ENCODE data around the gene MORN1.
"Not testable (repeated sequence)": the region's sequence is repeated elsewhere in the genome, so short reads cannot be mapped to it uniquely, and the experiment has no call there.

Gene MORN1

DNA sequence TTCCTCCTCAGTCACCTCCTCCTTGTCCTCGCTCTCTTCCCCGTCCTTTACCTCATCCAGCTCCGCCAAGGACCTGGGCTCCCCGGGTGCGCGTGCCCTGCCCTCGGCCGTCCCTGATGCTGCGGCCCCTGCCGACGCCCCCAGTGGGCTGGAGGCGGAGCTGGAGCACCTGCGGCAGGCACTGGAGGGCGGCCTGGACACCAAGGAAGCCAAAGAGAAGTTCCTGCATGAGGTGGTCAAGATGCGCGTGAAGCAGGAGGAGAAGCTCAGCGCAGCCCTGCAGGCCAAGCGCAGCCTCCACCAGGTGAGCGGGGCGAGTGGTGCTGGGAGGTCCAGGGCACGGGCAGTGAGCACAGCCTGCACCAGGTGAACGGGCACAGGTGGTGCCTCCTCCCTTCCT is 87.1 kb downstream of the MORN1 start:
- no peak for DNase-seq (ENCODE audit: low read depth)

DNA sequence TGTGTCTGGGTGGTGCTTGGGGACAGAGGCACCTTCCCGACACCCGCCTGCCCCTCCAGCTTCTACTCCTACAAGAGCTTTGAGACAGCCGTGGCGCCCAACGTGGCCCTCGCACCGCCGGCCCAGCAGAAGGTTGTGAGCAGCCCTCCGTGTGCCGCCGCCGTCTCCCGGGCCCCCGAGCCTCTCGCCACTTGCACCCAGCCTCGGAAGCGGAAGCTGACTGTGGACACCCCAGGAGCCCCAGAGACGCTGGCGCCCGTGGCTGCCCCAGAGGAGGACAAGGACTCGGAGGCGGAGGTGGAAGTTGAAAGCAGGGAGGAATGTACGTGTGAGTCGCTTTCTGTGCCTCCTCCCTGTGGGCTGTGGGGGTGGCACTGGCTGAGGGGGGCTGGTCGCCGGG is 87.6 kb downstream of the MORN1 start:
- DNase-seq (ENCODE audit: low read depth): no peak

DNA sequence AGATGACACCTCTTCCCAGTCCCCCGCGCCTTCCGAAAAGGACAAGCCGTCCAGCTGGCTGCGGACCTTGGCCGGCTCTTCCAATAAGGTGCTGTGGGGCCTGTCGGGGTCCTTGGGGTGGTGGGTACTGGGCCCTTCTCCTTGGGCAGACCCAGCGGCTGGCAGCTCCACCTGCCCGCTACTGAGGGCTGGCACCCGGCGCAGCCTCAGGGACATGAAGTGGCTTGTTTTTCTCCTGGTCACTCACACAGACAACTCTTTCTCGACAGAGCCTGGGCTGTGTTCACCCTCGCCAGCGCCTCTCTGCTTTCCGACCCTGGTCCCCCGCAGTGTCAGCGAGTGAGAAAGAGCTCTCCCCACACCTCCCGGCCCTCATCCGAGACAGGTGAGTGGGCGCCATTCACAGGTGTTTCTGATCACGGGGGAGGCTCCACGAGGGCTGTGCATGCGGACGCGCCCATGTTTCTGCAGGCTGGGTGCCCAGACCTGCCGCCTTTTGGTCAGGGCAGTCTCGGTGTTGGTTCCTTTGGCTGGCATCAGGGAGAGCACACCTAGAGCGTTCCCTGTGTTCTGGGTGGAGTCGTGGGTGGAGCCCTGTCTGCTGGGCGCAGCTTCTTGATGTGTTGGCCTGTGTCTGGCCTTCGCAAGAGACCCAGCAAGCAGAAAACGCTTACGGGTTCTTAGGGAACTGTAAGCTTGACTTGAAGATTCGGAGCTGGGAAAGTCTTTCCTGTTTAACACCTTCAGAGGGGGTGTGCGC is 88.2 kb downstream of the MORN1 start:
- no peak for DNase-seq (ENCODE audit: low read depth)

DNA sequence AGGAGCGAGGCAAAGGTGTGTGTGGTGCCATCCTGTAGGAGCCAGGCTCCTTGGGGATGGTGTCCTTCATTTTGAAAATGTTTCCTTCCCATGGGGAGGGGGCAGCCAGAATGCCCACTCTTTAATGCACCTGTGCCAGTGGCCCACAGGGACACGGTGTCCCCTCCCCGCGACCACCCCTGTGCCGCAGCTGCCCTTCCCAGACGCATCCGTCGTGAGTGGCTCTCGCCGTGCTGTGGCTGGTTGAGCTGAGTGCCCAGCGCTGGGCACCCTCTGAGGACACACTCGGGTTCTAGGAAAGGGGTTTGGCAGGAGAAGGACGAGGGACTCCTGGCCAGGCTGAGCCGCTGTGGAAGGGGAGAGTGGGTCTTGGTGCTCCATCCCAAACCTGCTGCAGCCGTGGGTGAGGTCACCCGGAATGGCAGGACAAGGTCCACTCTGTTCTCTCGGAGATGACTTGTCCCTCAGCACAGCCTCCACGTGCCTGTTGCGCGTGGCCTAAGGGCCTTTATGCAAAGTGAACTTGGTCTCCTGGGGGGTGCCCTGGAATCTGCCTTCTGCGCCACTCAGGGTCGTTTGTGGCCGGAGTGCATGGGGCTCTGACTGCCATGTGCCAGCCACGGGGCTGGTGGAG is 88.9 kb downstream of the MORN1 start:
- DNase-seq (ENCODE audit: low read depth): no peak

DNA sequence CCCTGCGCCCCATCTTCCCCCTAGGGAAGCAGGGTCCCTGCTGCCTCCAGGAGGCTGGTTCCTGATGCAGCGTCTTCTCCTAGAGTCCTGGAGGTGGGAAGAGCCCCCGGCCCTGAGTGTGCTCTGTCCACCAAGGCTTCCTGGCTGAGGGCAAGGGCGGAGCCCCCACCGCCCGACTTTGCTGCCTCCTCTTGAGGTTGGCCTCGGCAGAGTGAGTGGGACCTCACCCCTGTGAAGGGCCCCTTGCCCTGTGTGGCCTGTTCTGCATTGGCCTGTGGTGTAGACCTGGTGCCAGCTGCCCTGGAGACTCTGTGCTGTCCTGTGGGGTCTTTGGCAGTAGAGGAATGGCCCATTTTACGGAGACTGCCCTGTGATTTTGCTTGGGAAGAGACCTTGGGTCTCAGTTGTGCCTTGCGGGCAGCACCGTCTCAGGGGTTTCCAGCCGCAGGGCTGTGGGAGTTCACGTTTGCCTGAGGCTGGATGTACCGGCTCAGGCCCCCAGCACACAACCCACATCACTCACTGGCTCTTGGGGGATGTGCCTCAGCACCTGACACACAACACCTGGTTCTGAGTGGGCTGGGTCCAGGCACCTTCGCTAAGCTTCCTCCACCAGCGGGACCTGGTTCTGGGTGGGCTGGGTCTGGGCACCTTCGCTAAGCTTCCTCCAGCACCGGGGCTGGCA is 89.6 kb downstream of the MORN1 start:
- DNase-seq (ENCODE audit: low read depth): no peak

DNA sequence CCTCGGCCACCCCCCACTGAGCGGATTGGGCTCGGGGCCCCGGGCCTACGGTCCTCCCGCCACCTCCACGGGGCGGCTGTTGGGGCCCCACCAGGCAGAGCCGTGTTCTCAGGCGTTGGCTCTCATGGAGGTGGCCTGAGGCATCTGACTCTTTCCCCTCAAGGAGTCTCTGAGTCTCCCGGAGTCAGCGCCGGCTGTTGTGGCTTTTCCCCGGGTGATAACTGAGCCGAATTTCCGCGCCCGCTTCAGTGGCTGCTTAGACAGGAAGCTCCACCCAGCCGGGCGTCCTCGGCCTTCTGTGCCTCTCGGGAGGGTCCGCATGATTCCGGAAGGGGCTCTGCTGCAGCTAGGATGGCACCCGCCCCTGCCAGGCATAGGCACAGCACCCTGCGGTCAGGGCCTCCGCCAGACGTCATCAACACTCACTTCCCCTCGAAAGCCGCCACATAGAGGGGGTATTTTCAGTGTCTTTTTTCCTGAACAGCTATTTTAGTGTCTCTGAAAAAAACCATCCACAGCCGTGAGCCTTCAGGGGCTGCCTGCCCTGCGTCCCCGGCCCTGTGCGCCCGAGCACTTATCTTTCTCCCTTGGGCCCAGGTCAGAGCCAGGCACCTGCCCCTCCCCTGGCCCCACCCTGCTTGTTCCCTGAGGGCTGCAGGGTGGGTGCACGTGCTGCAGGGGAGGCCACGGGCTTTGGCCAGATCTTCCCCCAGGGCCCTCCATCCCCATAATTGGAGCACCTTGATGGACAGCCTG is 90.3 kb downstream of the MORN1 start:
- DNase-seq (ENCODE audit: low read depth): peak; percentile 85

DNA sequence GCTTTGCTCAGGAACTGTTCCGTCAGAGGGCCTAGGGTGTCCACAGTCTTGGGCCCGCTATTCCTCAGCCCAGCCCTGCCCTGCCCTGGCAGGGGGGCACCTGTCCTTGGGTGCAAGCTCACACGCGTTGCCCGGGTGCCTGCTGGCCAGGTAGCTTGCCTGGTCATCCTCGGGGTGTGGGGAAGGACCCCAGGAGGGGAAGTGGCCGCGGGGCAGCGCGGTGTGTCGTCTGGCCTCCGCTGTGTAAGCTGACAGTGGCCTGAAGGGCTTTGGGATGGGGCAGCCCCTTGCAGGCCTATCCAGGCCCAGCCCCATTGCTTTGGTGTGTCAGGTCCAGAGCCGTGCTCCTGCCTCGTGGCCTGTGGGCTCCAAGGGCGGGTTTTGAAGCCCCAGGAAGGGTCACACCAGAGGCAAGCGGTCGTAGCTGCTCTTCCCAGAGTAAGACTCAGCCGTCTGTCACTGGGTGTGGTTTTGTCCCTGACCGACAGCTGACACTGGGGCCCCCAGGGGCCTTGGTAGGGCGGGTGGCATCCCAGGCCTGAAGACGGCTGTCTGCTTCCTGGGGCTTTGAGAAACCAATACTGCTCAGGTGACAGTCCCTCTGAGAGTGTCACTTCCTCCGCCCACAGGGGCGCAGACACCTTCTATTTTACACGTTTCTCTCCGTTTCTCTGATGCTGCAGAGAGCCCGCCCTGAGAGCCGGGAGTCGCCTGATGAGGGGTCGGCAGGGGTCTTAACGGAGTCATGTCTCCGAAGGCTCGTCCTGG is 91.2 kb downstream of the MORN1 start:
- DNase-seq (ENCODE audit: low read depth): peak; percentile 57

DNA sequence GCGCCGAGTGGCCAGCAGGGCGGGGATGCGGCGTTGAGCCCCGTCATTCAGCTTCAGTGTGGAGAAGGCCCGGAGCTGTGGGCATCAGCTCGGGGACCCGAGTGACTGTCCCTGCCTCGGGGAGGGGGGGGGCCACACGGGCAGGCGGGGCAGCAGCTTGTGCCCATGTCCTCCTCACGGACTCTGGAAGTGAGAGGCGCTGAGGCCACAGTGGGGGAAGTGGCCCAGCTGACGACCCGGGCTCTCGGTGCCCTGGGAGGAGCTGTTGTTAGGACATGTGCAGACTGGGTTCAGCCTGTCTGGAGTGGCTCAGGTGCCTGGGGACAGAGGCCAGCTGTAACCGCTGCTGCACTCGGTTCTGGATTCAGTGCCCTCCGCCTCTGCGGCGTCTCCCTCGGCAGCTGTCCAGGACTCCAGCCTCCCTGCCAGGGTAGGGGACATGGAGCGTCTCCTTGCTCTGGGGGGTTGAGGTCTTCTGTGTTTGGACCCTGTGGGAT is 92.2 kb downstream of the MORN1 start:
- no peak for DNase-seq (ENCODE audit: low read depth)

DNA sequence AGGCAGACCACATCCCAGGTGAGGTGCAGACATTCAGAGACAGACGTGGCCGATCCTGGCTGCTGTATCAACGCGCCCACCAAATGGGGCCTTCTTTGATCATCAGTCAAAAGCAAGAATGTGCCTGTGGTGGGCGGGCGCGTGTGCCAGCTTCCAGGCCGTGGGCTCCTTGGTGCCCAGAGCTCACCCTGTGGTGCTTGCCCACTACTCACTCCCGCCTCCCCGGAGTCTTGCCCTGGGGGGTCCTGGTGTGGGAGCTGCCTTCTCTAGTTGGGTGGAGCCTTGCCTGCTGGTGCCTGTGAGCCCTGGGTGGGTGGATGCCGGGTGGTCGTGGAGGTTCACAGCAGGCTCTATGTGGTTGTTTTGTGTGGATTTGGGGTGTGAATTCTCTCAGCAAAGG is 92.7 kb downstream of the MORN1 start:
- DNase-seq (ENCODE audit: low read depth): no peak

DNA sequence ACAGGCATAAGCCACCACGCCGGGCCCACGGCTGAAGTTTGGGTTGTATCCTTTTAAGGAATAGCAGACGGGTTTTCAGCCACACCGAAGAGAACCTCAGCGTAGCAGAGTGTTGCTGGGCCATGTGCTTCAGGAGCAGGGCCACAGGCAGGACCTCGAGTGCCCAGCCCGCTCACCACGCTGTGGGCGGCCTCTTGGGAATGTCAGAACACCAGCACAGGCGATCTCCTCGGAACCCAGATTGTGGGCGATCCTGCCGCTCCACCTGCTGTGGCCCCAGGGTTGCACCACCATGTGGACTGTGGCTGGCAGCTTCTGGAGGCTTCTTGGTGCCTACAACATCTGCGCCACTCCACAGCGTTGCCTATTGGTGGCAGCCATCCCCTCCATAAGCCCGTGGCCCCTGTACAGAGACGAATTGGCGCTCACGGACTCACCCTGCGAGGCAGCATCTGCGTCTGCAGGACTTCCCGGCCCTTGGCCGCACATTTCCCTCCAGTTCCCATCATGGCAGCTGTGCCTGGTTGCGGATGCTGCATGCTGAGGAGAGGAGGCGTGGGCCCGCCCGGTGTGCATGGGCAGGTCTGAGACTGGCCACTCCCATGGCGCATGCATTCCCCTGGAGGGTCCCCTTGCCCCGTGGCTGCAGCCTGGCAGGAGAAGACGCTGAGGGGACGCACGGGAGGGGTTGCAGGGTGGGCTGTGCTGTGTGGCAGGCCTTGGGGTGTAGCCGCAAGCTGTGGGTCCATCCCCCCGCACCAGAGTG is 93.9 kb downstream of the MORN1 start:
- DNase-seq (ENCODE audit: low read depth): no peak

DNA sequence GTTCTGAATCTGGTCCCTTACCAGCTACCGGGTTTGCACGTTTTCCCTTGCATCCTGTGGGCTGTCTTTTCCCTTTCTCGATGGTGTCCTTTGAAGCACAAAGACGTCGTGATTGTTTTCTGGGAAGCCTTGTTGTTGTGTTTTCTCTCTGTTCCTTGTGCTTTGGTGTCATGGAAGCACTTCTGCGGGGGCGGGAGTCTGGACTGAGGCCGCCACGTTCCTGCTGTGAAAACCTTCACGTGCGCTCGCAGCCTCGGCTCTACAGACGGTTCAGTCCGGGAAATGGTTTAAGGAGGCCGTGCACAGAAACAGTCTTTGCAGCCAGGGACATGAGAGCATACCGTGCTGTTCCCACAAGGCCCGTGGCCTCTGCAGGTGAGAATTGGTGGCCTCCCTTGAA is 94.7 kb downstream of the MORN1 start:
- no peak for DNase-seq (ENCODE audit: low read depth)

DNA sequence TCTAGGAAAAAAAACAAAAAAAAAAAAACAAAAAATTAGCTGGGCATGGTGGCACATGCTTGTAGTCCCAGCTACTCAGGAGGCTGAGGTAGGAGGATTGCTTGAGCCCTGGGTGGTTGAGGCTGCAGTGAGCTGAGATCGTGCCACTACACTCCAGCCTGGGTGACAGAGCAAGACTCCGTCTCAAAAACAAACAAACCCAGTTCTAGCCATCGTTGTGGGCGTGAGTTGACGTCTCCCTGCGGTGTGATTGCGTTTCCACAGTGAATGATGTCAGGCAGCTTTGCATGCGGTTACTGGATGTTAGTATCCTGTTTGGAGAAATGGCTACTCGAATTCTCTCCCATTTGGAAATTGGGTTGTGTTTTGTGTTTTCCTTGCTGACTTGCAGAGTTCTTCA is 95.1 kb downstream of the MORN1 start:
- not testable (repeated sequence) for DNase-seq (ENCODE audit: low read depth)

DNA sequence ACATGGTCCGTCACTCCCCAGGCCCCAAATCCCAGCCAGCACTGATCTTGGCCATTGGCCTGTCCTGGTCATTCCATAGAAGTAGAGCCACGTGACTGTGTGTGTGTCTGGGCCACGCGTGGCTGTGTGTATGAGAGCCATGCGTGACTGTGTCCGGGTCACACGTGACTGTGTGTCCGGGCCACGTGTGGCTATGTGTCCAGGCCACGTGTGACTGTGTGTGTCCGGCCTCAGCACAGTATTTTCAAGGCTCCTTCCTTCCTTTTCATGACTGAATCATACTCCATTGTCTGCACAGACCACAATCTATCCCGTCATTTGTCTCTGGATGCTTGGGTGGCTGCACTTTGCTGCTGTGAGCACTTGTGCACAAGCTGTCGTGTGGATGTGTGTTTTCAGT is 95.8 kb downstream of the MORN1 start:
- DNase-seq (ENCODE audit: low read depth): no peak

DNA sequence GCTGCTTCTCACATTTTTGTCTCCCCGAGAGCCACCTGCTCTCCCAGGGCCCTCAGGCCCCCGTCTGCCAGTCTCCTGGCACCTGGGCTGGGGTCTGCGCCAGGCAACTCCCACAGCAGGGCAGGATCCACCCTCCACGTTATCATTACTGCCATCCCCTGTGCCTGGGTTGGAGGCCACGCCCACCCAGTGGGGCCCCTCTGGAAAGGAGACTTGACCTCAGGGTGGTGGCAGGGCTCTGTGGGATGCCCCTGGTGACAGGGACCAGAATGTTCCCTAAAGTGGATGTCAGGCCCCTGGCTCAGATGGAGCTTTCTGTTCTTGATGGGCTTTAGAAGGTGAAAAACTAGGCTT is 96.7 kb downstream of the MORN1 start:
- no peak for DNase-seq (ENCODE audit: low read depth)

DNA sequence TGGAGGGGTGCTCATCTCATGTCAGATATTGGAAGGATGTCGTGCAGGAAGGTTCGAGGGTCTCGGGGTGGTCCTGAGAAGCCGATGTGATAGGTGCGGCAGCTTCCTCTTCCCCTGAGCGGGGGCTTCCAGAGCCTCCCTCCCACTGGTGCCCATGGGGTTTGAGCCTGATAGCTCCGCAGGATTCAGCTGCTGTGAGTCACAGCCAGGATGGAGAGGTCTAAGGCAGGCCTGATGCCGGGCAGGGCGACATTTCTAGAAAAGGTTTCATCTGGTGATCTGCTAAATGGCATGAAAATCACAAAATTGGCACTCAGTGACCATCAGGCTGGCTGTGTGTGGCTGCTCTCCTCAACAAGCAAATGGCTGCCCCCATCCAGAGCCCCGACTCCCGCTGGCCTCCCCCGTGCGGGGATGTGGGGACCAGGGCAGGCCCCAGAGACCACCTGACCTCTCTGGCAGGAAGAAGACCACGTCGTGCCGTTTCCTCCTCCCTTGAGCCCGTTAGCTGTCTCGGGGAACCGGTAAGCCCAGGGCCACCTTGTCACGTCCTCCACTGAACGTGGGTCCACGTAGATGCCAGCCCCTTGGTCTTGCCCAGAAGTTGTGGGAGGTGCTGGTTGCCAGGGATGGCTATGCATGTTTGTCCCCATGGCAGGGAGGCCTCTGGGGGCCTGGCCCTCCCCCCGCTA is 97.2 kb downstream of the MORN1 start:
- DNase-seq (ENCODE audit: low read depth): no peak

DNA sequence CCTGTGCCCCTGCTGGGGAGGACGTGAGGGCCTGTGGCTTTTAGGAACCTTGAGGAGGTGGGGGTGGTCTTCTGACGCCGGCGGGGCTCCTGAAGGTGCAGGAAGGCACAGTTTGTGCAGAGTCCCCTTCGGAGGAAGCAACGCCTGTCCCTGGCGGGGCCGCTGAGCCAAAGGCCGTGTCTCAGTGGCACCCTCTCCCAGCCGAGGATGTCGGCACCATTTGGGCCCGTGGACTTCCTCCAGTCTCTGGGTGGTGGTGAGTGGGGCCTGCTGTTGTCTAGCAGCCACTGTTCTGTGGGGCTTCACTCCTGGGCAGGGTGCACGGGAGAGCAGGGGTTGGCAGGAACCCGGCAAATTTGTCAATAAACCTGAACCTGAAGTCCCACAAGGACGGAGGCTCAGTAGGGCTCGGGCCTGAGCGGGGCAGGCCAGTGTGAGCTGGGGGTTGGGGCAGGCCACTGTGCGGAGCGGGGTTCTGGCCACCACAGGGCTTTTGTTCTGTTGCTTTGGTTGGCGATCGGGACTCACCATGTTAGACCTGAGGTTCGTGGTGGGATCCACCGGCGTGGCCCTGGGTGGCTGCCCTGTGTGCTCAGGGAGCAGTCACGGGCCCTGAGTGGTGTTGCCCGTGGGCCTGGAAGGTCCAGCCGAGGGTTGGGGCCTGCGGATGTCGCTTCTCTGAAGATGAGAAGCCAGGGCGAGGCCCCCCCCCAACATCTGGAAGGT is 98.5 kb downstream of the MORN1 start:
- no peak for DNase-seq (ENCODE audit: low read depth)

DNA sequence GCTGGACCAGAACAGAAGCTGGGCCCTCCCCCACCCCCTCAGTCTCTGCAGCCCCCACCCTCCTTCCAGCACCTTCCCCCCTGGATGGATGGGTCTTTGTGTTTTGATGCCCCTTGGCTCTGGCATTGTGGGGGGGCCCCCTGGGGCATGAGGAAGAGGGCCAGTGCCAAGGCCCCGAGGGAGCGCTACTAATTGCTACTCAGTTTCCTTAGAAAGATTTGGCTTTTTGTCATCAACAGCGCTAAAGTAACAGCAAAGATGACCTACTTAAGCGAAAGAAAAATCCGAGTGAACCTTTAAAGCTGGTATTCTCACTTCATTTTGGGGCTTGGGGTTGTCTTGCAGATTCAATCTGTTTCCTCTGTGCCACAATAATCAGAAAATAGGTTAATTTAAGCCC is 99.8 kb downstream of the MORN1 start:
- no peak for DNase-seq (ENCODE audit: low read depth)

DNA sequence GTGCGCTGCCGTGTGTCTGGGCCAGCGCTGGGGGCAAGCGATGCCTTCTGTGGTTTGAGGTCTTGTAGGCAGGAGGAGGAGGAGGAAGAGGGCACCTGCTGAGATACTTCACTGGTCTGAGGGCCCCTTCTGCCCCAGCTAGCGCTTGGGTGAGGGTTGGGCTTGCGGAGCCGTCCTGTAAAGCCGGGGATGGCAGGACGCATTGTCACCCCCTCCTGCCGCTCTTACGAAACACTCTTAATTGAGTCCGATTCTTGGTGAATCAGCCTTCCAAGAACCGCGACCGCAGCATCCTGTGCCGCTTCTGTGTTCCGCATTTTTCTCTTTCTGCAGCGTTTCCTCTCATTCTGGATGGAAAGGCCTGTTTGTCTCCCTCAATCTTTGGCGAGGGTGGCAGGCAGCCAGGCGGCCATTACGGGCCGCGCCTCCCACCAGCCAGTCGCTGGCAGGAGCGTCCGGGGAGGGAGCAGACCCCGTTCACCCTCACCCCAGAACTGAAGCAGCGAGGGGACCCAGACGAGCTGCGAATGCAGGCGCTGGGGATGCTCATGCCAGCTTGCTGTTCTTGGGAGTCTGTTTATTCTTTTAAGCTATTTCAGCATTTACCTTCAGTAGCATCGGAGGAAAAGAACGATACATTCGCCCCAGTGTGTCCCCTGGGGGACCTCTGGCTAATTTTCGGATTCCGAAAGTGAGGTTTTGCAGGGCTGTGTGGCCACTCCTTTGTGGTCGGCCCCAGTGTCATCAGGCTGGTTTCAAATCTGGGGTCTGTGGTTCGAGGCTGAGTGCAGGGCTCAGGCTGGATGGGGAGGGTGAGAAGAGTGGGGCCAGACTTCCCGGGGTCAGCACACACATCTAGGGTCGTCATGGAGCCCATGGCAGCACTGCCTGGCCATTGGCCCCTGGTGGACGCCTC is 100.5 kb downstream of the MORN1 start:
- peak; percentile 55 for DNase-seq (ENCODE audit: low read depth)

DNA sequence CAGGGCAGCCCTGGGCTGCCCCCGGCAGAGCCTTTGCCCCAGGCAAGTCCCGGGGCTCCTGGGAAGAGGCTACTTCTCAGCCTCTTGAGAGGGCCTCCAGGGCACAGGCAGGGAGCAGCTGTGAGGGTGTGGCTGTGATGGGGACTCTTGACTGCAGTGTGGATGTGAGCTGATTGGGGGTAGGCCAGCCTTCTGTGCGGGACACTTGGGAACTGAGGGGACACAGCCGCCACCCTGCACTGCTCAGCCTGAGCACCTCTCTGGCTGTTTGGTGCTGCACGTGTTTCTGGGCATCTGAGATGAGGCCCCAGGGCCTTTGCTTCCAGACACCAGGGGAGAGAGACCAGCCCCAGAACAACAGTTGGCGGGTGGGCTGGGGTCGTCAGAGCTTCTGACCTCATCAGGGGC is 101.2 kb downstream of the MORN1 start:
- DNase-seq (ENCODE audit: low read depth): no peak
